ENCODE measurements around the gene CALML6.

CALML6 gene

GRCh38 chr1:1889090-1889750 is 25.8 kb upstream of the CALML6 start:
- TF ChIP-seq CTCF (conservative IDR thresholded peaks at IDR 0.05; ENCODE audit: low read depth, low read length), result no peak
- DNase-seq (ENCODE audit: low read depth), result no peak
- peak overlapping the region; percentile 83 for H3K4me3 ChIP-seq (ENCODE audit: low read depth, low read length)

GRCh38 chr1:1889847-1890505 is 25.1 kb upstream of the CALML6 start:
- peak; percentile 3 for TF ChIP-seq CTCF (conservative IDR thresholded peaks at IDR 0.05; ENCODE audit: low read depth, low read length)
- H3K4me3 ChIP-seq (ENCODE audit: low read depth, low read length), result peak overlapping the region; percentile 83
- DNase-seq (ENCODE audit: low read depth), result peak; percentile 47

GRCh38 chr1:1890506-1891348 is 24.3 kb upstream of the CALML6 start, which contains the start of gene GNB1:
GNB1 (minus strand) TSS chr1:1891087; CDS start chr1:1825453, 65,634 bp downstream.
- no peak for TF ChIP-seq CTCF (conservative IDR thresholded peaks at IDR 0.05; ENCODE audit: low read depth, low read length)
- H3K4me3 ChIP-seq (ENCODE audit: low read depth, low read length), result peak within 1 kb of the TSS; percentile 83
- peak; percentile 91 for DNase-seq (ENCODE audit: low read depth)

GRCh38 chr1:1891349-1892078 is 23.5 kb upstream of the CALML6 start:
- peak; percentile 47 for DNase-seq (ENCODE audit: low read depth)
- H3K4me3 ChIP-seq (ENCODE audit: low read depth, low read length), result peak overlapping the region; percentile 83
- no peak for TF ChIP-seq CTCF (conservative IDR thresholded peaks at IDR 0.05; ENCODE audit: low read depth, low read length)

GRCh38 chr1:1892079-1892762 is 22.8 kb upstream of the CALML6 start:
- TF ChIP-seq CTCF (conservative IDR thresholded peaks at IDR 0.05; ENCODE audit: low read depth, low read length), result no peak
- peak overlapping the region; percentile 83 for H3K4me3 ChIP-seq (ENCODE audit: low read depth, low read length)
- no peak for DNase-seq (ENCODE audit: low read depth)

- no peak overlapping the region for H3K4me3 ChIP-seq (ENCODE audit: low read depth, low read length)
- TF ChIP-seq CTCF (conservative IDR thresholded peaks at IDR 0.05; ENCODE audit: low read depth, low read length), result no peak
- no peak for DNase-seq (ENCODE audit: low read depth)
Measured at GRCh38 chr1:1892763-1893120, 22.3 kb upstream of the CALML6 start.

Measured in choroid plexus epithelial cell (primary cell).